HEK293 (cell line): ENCODE data around the gene TYW5.
A peak's percentile ranks its signal among the peaks of the same experiment; 100 is the strongest.

ENCODE experiments used
- CTCF ChIA-PET: fragments of 350-600 bp; formaldehyde crosslinking; extraction: SDS; loops from one replicate; lab custom pipeline; 2021; ENCODE audit warnings: antibody characterized with exemption; lab: Yijun Ruan, JAX
- POLR2A ChIA-PET: fragments of 300-600 bp; formaldehyde crosslinking; extraction: SDS; loops from one replicate; lab custom pipeline; 2020; ENCODE audit warnings: antibody characterized with exemption, inconsistent platforms; lab: Yijun Ruan, JAX
- H3K27ac ChIP-seq: fragments of 200-500 bp; sonication (Bioruptor generic); 2 replicates; pipeline ENCODE4 v1.5.1; 2014; ENCODE audit warnings: low read depth, low read length, control low read depth, inconsistent platforms; ENCODE audit errors: extremely low read depth
- H3K36me3 ChIP-seq, 2 experiments: fragments of 200-500 bp in 1 of 2; sonication (Bioruptor generic) in 1 of 2; 1 replicate in 1 of 2; 2 replicates in 1 of 2; pipeline ENCODE4 v1.5.1; 2014 to 2017; ENCODE audit warnings: inconsistent platforms in 2 of 2, low read length in 2 of 2; ENCODE audit not compliant: control insufficient read depth in 2 of 2, insufficient read depth in 1 of 2
- H3K4me1 ChIP-seq: fragments of 200-500 bp; sonication (Bioruptor generic); 2 replicates; pipeline ENCODE4 v1.5.1; 2014; ENCODE audit warnings: mild to moderate bottlenecking, low read length, inconsistent platforms; ENCODE audit not compliant: control insufficient read depth, insufficient read depth
- H3K4me3 ChIP-seq: 2 replicates; pipeline ENCODE4 v1.5.1; 2011; ENCODE audit warnings: low read depth, mild to moderate bottlenecking, control low read depth, low read length, moderate library complexity
- H3K9me3 ChIP-seq: fragments of 200-500 bp; sonication (Bioruptor generic); 2 replicates; pipeline ENCODE4 v1.5.1; 2014; ENCODE audit warnings: low read depth, low read length, inconsistent platforms; ENCODE audit not compliant: control insufficient read depth, insufficient read depth
- FEZF1 ChIP-seq: fragments of 450-650 bp; formaldehyde crosslinking; IDR thresholded peaks from 2 replicates; pipeline ENCODE4 v1.5.1; 2016; ENCODE audit warnings: missing biosample characterization, missing genetic modification characterization
- IKZF3 ChIP-seq: fragments of 450-650 bp; IDR thresholded peaks from 2 replicates; pipeline ENCODE4 v1.5.0; 2018; ENCODE audit warnings: missing biosample characterization, mild to moderate bottlenecking, missing genetic modification characterization, moderate library complexity
- KLF1 ChIP-seq: fragments of 450-650 bp; formaldehyde crosslinking; IDR thresholded peaks from 2 replicates; pipeline ENCODE4 v1.5.1; 2016; ENCODE audit warnings: missing biosample characterization, missing genetic modification characterization
- KLF16 ChIP-seq: fragments of 450-650 bp; formaldehyde crosslinking; IDR thresholded peaks from 2 replicates; pipeline ENCODE4 v1.5.1; 2017; ENCODE audit warnings: missing biosample characterization, missing genetic modification characterization
- OSR2 ChIP-seq: fragments of 450-650 bp; formaldehyde crosslinking; IDR thresholded peaks from 2 replicates; pipeline ENCODE4 v1.5.1; 2016; ENCODE audit warnings: missing biosample characterization, missing genetic modification characterization
- SALL2 ChIP-seq: fragments of 450-650 bp; formaldehyde crosslinking; IDR thresholded peaks from 2 replicates; pipeline ENCODE4 v1.5.0; 2017; ENCODE audit warnings: missing biosample characterization, mild to moderate bottlenecking, missing genetic modification characterization, borderline replicate concordance
- TRIM28 ChIP-seq: IDR thresholded peaks from 2 replicates; pipeline ENCODE4 v1.6.1; 2011; ENCODE audit warnings: low read length, control low read depth, borderline replicate concordance
- ZFP69B ChIP-seq: fragments of 450-650 bp; formaldehyde crosslinking; IDR thresholded peaks from 2 replicates; pipeline ENCODE4 v1.5.1; 2016; ENCODE audit warnings: missing biosample characterization, missing genetic modification characterization
- ZNF112 ChIP-seq: fragments of 450-650 bp; formaldehyde crosslinking; IDR thresholded peaks from 2 replicates; pipeline ENCODE4 v1.5.0; 2017; ENCODE audit warnings: missing biosample characterization, missing genetic modification characterization
- ZNF114 ChIP-seq: fragments of 450-650 bp; formaldehyde crosslinking; IDR thresholded peaks from 2 replicates; pipeline ENCODE4 v1.5.0; 2017; ENCODE audit warnings: missing biosample characterization, missing genetic modification characterization
- ZNF132 ChIP-seq: fragments of 450-650 bp; formaldehyde crosslinking; IDR thresholded peaks from 2 replicates; pipeline ENCODE4 v1.5.1; 2017; ENCODE audit warnings: missing biosample characterization, missing genetic modification characterization, borderline replicate concordance
- ZNF140 ChIP-seq: fragments of 450-650 bp; formaldehyde crosslinking; IDR thresholded peaks from 2 replicates; pipeline ENCODE4 v1.5.1; 2016; ENCODE audit warnings: missing biosample characterization, missing genetic modification characterization
- ZNF174 ChIP-seq: fragments of 450-650 bp; formaldehyde crosslinking; IDR thresholded peaks from 2 replicates; pipeline ENCODE4 v1.5.0; 2017; ENCODE audit warnings: missing biosample characterization, mild to moderate bottlenecking, missing genetic modification characterization
- ZNF239 ChIP-seq: fragments of 450-650 bp; formaldehyde crosslinking; IDR thresholded peaks from 2 replicates; pipeline ENCODE4 v1.5.1; 2016; ENCODE audit warnings: missing biosample characterization, missing genetic modification characterization
- ZNF292 ChIP-seq: fragments of 450-650 bp; formaldehyde crosslinking; IDR thresholded peaks from 2 replicates; pipeline ENCODE4 v1.5.1; 2016; ENCODE audit warnings: low read depth, missing biosample characterization, missing genetic modification characterization, borderline replicate concordance
- ZNF354C ChIP-seq: fragments of 450-650 bp; formaldehyde crosslinking; IDR thresholded peaks from 2 replicates; pipeline ENCODE4 v1.5.1; 2016; ENCODE audit warnings: missing biosample characterization, missing genetic modification characterization, low read depth, borderline replicate concordance
- ZNF404 ChIP-seq: fragments of 450-650 bp; formaldehyde crosslinking; IDR thresholded peaks from 2 replicates; pipeline ENCODE4 v1.5.1; 2017; ENCODE audit warnings: missing biosample characterization, missing genetic modification characterization
- ZNF433 ChIP-seq: fragments of 450-650 bp; formaldehyde crosslinking; IDR thresholded peaks from 2 replicates; pipeline ENCODE4 v1.5.1; 2016; ENCODE audit warnings: missing biosample characterization, missing genetic modification characterization, low read depth
- ZNF449 ChIP-seq: fragments of 450-650 bp; formaldehyde crosslinking; IDR thresholded peaks from 2 replicates; pipeline ENCODE4 v1.5.1; 2017; ENCODE audit warnings: missing biosample characterization, mild to moderate bottlenecking, missing genetic modification characterization, moderate library complexity
- ZNF529 ChIP-seq: fragments of 450-650 bp; formaldehyde crosslinking; IDR thresholded peaks from 2 replicates; pipeline ENCODE4 v1.5.1; 2017; ENCODE audit warnings: missing genetic modification characterization, missing biosample characterization; ENCODE audit not compliant: insufficient replicate concordance
- ZNF544 ChIP-seq: fragments of 450-650 bp; formaldehyde crosslinking; IDR thresholded peaks from 2 replicates; pipeline ENCODE4 v1.5.0; 2017; ENCODE audit warnings: missing biosample characterization, missing genetic modification characterization
- ZNF549 ChIP-seq: fragments of 450-650 bp; IDR thresholded peaks from 2 replicates; pipeline ENCODE4 v1.5.1; 2018; ENCODE audit warnings: missing biosample characterization, missing genetic modification characterization, mild to moderate bottlenecking, inconsistent platforms, moderate library complexity
- ZNF555 ChIP-seq: fragments of 450-650 bp; formaldehyde crosslinking; conservative IDR thresholded peaks from 2 replicates; pipeline ENCODE4 v1.5.1; 2017; ENCODE audit warnings: missing biosample characterization, mild to moderate bottlenecking, missing genetic modification characterization, inconsistent platforms
- ZNF596 ChIP-seq: fragments of 450-650 bp; IDR thresholded peaks from 2 replicates; pipeline ENCODE4 v1.5.0; 2018; ENCODE audit warnings: missing biosample characterization, mild to moderate bottlenecking, missing genetic modification characterization, moderate library complexity
- ZNF610 ChIP-seq: fragments of 450-650 bp; formaldehyde crosslinking; IDR thresholded peaks from 2 replicates; pipeline ENCODE4 v1.5.1; 2016; ENCODE audit warnings: missing biosample characterization, missing genetic modification characterization, borderline replicate concordance
- ZNF621 ChIP-seq: fragments of 450-650 bp; formaldehyde crosslinking; IDR thresholded peaks from 2 replicates; pipeline ENCODE4 v1.5.1; 2017; ENCODE audit warnings: missing biosample characterization, missing genetic modification characterization
- ZNF624 ChIP-seq: fragments of 450-650 bp; formaldehyde crosslinking; IDR thresholded peaks from 2 replicates; pipeline ENCODE4 v1.5.1; 2017; ENCODE audit warnings: missing biosample characterization, missing genetic modification characterization
- ZNF626 ChIP-seq: fragments of 450-650 bp; sonication (Bioruptor Pico); formaldehyde crosslinking; IDR thresholded peaks from 2 replicates; pipeline ENCODE4 v1.5.1; 2018; ENCODE audit warnings: missing biosample characterization, missing genetic modification characterization, inconsistent platforms
- ZNF664 ChIP-seq: fragments of 450-650 bp; formaldehyde crosslinking; IDR thresholded peaks from 2 replicates; pipeline ENCODE4 v1.5.1; 2016; ENCODE audit warnings: missing biosample characterization, missing genetic modification characterization
- ZNF704 ChIP-seq: fragments of 450-650 bp; formaldehyde crosslinking; IDR thresholded peaks from 2 replicates; pipeline ENCODE4 v1.5.1; 2016; ENCODE audit warnings: missing biosample characterization, missing genetic modification characterization
- ZNF747 ChIP-seq: fragments of 450-650 bp; formaldehyde crosslinking; IDR thresholded peaks from 2 replicates; pipeline ENCODE4 v1.5.1; 2016; ENCODE audit warnings: missing biosample characterization, missing genetic modification characterization
- ZNF843 ChIP-seq: fragments of 450-650 bp; formaldehyde crosslinking; IDR thresholded peaks from 2 replicates; pipeline ENCODE4 v1.5.1; 2016; ENCODE audit warnings: missing biosample characterization, missing genetic modification characterization
- ZSCAN30 ChIP-seq: fragments of 450-650 bp; IDR thresholded peaks from 2 replicates; pipeline ENCODE4 v1.5.1; 2018; ENCODE audit warnings: missing biosample characterization, mild to moderate bottlenecking, missing genetic modification characterization, moderate library complexity
- TF ChIP-seq, protein P1 (sequence below): fragments of 450-650 bp; formaldehyde crosslinking; IDR thresholded peaks from 2 replicates; pipeline ENCODE4 v1.5.1; 2016; ENCODE audit warnings: missing biosample characterization, missing genetic modification characterization

TYW5 gene, protein sequence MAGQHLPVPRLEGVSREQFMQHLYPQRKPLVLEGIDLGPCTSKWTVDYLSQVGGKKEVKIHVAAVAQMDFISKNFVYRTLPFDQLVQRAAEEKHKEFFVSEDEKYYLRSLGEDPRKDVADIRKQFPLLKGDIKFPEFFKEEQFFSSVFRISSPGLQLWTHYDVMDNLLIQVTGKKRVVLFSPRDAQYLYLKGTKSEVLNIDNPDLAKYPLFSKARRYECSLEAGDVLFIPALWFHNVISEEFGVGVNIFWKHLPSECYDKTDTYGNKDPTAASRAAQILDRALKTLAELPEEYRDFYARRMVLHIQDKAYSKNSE

DNA sequence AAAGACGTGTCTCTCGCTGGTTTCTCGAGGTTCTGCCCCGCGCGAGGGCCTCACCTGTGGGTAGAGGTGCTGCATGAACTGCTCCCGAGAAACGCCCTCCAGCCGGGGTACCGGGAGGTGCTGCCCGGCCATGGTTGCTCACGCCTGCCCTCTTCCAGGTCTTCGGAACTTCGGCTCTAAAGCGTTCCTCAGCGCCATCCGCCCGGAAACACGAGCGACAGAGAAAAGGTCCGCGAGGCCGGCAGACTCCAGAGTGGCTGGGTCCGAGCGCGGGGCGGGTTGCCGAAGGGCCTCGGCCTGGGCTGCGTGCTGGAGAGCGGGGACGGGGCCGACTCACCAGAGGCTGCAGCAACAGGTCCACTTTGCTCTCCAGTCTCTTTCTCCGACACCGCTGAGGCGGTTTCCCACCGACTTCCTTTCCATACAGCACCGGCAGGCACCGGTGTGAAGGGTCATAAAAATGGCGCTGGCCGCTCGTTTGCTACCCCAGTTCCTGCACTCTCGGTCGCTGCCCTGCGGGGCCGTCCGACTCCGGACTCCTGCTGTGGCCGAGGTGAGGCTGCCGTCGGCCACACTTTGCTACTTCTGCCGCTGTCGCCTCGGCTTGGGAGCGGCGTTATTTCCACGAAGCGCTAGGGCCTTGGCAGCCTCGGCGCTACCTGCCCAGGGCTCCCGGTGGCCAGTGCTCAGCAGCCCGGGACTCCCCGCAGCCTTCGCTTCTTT is at the start of gene TYW5, which contains the start of gene MAIP1:
Gene TYW5 (minus strand): TSS at position 153 of the 723 bp plus-strand sequence. CDS start 21 bp downstream, at position 132.
Gene MAIP1 (plus strand): TSS at position 244 of the 723 bp plus-strand sequence. CDS start 217 bp downstream, at position 461.
- POLR2A ChIA-PET = interaction anchor here (1.0 kb wide), 1 partner anchor 44 kb away, joined by 3 read pairs; the partner anchor contains the start of gene C2orf69
- Histone ChIP-seq H3K4me1 (0 out of 2 replicates have a peak, but pooled peaks cover 2% of the 10 kb centered on the region), H3K9me3 (no peaks in the 10 kb centered on the region), H3K36me3 (peaks cover 11 to 39% of the 10 kb centered on the region in 2 experiments; a peak in 2 of 3 replicates), H3K27ac (peak within 1 kb of the TSS; percentile 96), H3K4me3 (peak within 1 kb of the TSS; percentile 97)
- CTCF ChIA-PET = interaction anchor here (0.8 kb wide), 1 partner anchor 45 kb away, joined by 5 read pairs; no protein-coding TSS in a partner anchor
- TF ChIP-seq ZNF529 (tag by site-specific recombination) (no peak), ZNF433 (tag by site-specific recombination) (no peak), ZNF843 (tag by site-specific recombination) (peak; percentile 39; the same call in 1 of the 2 replicates), FEZF1 (tag by site-specific recombination) (no peak), ZNF549 (tag by site-specific recombination) (no peak), ZNF132 (tag by site-specific recombination) (no peak), ZNF449 (tag by site-specific recombination) (no peak), ZNF292 (no peak), ZNF354C (tag by site-specific recombination) (no peak), ZNF626 (tag by site-specific recombination) (no peak), ZNF610 (tag by site-specific recombination) (0 out of 2 replicates have a peak, but pooled peaks have one; percentile 69), ZNF624 (no peak), ZNF239 (no peak), SALL2 (tag by site-specific recombination) (peak; percentile 56; the same call in 1 of the 2 replicates), ZNF140 (tag by site-specific recombination) (no peak), KLF1 (tag by site-specific recombination) (no peak), ZNF555 (no peak), ZNF596 (tag by site-specific recombination) (no peak), ZNF174 (tag by site-specific recombination) (no peak), ZSCAN30 (tag by site-specific recombination) (peak; percentile 77; the same call in 1 of the 2 replicates), IKZF3 (peak; percentile 38; the same call in 1 of the 2 replicates), ZNF704 (tag by site-specific recombination) (no peak), KLF16 (tag by site-specific recombination) (peak; percentile 81; the same call in 1 of the 2 replicates), ZNF112 (tag by site-specific recombination) (no peak), ZNF747 (tag by site-specific recombination) (no peak), ZNF404 (no peak), ZNF114 (no peak), OSR2 (tag by site-specific recombination) (no peak), ZNF544 (tag by site-specific recombination) (no peak), ZFP69B (peak; percentile 66), ZNF664 (tag by site-specific recombination) (0 out of 2 replicates have a peak, but pooled peaks have one; percentile 8), TRIM28 (peak; percentile 96), ZNF621 (tag by site-specific recombination) (no peak)
- TF ChIP-seq, protein P1, sequence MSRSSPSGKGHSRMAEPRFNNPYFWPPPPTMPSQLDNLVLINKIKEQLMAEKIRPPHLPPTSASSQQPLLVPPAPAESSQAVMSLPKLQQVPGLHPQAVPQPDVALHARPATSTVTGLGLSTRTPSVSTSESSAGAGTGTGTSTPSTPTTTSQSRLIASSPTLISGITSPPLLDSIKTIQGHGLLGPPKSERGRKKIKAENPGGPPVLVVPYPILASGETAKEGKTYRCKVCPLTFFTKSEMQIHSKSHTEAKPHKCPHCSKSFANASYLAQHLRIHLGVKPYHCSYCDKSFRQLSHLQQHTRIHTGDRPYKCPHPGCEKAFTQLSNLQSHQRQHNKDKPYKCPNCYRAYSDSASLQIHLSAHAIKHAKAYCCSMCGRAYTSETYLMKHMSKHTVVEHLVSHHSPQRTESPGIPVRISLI (tag by site-specific recombination) = no peak
